HG02623 (cell line): ENCODE results near the gene TRIM2.

Experiments used
- ATAC-seq: cut with Tn5 transposase; IDR thresholded peaks from one replicate; pipeline ENCODE4 v1.9.1; 2021; ENCODE audit warnings: moderate library complexity; ENCODE audit not compliant: unreplicated experiment

Gene TRIM2

DNA sequence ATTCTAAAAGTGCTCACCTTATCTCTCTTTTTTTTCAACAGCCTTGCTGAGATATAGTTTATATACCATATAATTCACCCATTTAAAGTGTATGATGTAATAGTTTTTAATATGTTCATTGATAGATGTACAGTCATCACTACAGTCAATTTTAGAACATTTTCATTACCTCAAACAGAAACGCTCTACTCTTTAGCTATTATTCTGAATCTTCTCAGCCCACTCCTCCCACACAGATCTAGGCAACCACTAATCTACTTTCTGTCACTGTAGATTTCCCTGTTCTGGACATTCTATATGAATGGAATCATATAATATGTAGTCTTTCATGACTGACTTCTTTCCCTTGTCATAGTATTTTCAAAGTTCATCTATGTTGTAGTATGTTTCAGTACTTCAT lies 162.8 kb downstream of the TRIM2 start:
- no peak for ATAC-seq

DNA sequence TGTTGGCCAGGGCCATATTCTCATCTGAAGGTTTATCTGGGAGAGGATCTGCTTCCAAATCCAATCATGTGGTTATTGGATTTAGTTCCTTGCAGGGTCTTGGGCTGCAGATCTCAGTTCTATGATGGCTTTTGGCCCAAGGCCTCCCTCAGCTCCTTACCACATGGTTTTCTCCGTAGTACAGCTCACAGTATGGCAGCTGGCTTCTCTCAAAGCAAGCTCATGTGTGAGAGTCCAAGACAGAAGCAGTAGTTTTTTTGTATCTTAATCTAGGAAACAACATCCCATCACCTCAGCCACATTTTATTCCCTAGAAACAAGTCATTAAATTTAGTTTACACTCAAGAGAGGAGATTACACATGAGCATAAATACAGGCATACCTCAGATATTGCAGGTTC lies 164.8 kb downstream of the TRIM2 start:
- no peak for ATAC-seq

- ATAC-seq, result no peak
These were observed 167.5 kb downstream of the TRIM2 start for GRCh38 chr4:153371701-153372234.

DNA sequence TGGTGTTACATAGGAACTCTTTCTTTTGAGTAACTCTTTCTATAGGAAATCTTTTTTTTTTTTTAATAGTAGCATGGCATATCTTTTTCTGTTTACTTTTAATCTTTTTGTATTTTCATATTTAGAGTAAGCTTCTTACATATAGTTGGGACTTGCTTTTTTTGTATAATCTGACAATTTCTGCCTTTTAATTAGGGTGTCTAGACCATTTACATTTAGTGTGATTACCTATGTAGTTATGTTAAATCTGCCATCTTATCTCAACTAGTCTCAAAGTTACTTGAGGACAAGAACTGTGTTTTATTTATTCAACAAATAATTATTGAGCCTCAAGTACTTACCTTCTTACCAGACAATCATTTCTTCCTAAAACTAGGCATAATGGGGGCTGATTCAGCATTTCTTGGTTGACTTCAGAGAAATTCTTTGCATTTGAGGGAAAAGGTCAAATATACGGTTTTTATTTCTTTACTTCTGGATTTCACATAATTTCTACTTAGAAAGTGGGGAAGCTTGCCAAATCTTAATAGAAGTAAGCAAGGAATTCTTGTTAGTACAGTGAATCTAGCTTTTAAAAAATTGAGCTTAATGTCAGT lies 168.8 kb downstream of the TRIM2 start:
- no peak for ATAC-seq

GRCh38 chr4:153374442-153374841 lies 170.2 kb downstream of the TRIM2 start:
- no peak for ATAC-seq

DNA sequence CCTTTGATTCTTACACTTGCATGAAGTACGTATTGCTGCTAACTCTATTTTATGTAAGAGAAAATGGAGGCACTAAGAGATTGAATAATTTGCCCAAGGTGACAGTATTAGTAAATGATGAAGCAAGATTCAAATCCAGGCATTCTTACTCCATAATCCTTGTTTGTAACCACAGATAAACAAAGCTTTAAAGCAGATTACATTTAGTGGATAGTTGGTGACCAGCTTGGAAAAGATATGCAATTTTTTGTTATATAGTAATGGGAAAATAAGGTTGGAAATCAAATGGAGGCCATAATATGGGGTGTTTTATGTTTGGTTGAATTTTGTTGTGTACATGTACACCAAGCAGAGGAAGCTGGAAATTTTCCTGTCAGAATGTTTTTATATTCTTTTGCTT lies 171.1 kb downstream of the TRIM2 start:
- ATAC-seq, result no peak

DNA sequence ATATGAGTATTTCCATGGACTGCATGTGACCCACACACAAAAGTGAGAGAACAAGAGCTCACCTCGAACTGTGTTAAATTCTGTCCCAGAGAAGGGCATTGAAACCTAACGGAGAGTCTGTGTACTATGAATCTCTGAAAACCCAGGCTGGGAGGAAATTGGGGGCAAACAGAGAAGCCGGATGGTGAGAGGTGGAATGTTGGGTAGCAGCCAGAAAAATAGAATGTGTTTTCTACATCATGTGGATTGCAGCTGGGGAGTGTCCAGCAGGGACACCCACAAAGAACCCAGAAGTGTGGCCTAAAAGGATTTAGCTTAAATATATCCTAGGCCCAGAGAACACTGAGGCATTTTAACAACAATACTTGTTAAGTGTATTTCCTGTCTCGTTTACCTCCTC lies 178.9 kb downstream of the TRIM2 start:
- no peak for ATAC-seq

DNA sequence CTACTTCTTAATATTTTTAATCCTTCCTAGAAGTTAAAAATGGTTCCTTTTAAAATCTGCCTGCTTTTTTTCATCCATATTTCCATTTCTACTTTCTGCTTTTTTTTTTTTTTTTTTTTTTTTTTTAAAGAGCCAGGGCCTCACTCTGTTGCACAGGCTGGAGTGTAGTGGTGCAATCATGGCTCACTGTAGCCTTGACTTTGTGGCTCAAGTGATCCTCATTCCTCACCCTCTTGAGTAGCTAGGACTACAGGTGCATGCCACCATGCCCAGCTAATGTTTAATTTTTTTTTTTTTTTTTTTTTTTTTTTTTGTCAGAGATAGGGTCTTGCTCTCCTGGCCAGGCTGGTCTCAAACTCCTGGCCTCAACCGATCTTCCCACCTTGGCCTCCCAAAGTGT lies 179.9 kb downstream of the TRIM2 start:
- no peak for ATAC-seq

DNA sequence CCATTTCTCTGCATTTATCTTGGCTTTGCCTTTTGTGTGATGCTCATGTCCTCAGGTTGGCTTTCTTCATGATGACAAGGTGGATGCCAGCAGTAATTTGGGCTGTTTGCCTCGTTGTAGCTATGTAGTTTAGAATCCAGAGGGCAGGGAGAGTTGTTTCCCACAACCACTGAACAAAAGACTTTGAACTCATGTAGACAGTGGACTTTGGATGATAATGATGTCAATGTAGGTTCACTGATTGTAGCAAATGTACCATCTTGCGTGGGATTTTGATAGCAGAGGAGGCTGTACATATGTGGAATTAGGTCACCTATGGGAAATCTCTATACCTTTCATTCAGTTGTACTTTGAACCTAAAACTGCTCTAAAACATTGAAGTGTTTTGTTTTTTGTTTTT lies 181.5 kb downstream of the TRIM2 start:
- ATAC-seq, result no peak

GRCh38 chr4:153387981-153388380 lies 183.7 kb downstream of the TRIM2 start:
- ATAC-seq, result no peak
